Hepatocyte (in vitro differentiated cells): ENCODE measurements around the gene SLC39A11.

ENCODE experiments used
- EZH2 ChIP-seq: fragments of 200-600 bp; sonication (generic); IDR thresholded peaks from 2 replicates; pipeline ENCODE4 v1.6.1; 2016; ENCODE audit warnings: antibody characterized with exemption, mild to moderate bottlenecking, borderline replicate concordance
- EZH2phosphoT487 ChIP-seq: fragments of 200-600 bp; sonication (generic); IDR thresholded peaks from one replicate; pipeline ENCODE4 v1.6.1; 2018; ENCODE audit warnings: antibody characterized with exemption, mild to moderate bottlenecking, low read depth, moderate library complexity; ENCODE audit not compliant: unreplicated experiment, severe bottlenecking
- TF ChIP-seq, protein P1 (sequence below): fragments of 200-600 bp; sonication (generic); IDR thresholded peaks from 2 replicates; pipeline ENCODE4 v1.5.1; 2016; ENCODE audit warnings: antibody characterized with exemption, mild to moderate bottlenecking; ENCODE audit not compliant: poor library complexity

- TF ChIP-seq EZH2phosphoT487 = no peak
- TF ChIP-seq, protein P1, sequence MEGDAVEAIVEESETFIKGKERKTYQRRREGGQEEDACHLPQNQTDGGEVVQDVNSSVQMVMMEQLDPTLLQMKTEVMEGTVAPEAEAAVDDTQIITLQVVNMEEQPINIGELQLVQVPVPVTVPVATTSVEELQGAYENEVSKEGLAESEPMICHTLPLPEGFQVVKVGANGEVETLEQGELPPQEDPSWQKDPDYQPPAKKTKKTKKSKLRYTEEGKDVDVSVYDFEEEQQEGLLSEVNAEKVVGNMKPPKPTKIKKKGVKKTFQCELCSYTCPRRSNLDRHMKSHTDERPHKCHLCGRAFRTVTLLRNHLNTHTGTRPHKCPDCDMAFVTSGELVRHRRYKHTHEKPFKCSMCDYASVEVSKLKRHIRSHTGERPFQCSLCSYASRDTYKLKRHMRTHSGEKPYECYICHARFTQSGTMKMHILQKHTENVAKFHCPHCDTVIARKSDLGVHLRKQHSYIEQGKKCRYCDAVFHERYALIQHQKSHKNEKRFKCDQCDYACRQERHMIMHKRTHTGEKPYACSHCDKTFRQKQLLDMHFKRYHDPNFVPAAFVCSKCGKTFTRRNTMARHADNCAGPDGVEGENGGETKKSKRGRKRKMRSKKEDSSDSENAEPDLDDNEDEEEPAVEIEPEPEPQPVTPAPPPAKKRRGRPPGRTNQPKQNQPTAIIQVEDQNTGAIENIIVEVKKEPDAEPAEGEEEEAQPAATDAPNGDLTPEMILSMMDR = no peak
- TF ChIP-seq EZH2 = no peak
Observed at GRCh38 chr17:72795941-72796340, 296.5 kb downstream of the SLC39A11 start.
